Epithelial cell of proximal tubule (primary cell): ENCODE results near the gene MAZ. TPM values are rescaled to one million over a fixed set of nuclear protein-coding genes. Genes with fewer than 3 reads are reported as not detected.

Source experiments
- DNase-seq: peaks from one replicate; pipeline ENCODE4 v3.0.0-alpha.2; 2011; ENCODE audit warnings: low read depth
- H3K4me3 ChIP-seq: 2 replicates; pipeline ENCODE4 v1.5.1; 2011; ENCODE audit warnings: low read depth, mild to moderate bottlenecking, low read length
- CTCF ChIP-seq: conservative IDR thresholded peaks from 2 replicates; pipeline ENCODE4 v1.5.1; 2012; ENCODE audit warnings: low read depth, mild to moderate bottlenecking, low read length
- total RNA-seq: library from RNA; depleted of rRNA; stranded (reverse); fragments of >200 nt; gene quantifications from 2 replicates; pipeline ENCODE4 v1.2.3, GENCODE V29; 2015

Gene MAZ
- total RNA-seq, 1 donor from 2014 or later, result 174 TPM

GRCh38 chr16:29835926-29836325, 29.6 kb downstream of the MAZ start:
- no peak for TF ChIP-seq CTCF
- no peak overlapping the region for H3K4me3 ChIP-seq
- DNase-seq, result no peak

GRCh38 chr16:29836623-29837022, 30.3 kb downstream of the MAZ start:
- H3K4me3 ChIP-seq, result no peak overlapping the region
- DNase-seq, result no peak
- no peak for TF ChIP-seq CTCF

GRCh38 chr16:29837841-29838240, 31.5 kb downstream of the MAZ start:
- TF ChIP-seq CTCF, result no peak
- no peak for DNase-seq

GRCh38 chr16:29839822-29840221, 33.5 kb downstream of the MAZ start:
- TF ChIP-seq CTCF, result no peak
- no peak overlapping the region for H3K4me3 ChIP-seq
- no peak for DNase-seq

More at GRCh38 chr16:29837841-29838240, 31.5 kb downstream of the MAZ start:
- H3K4me3 ChIP-seq, result no peak overlapping the region

- DNase-seq, result no peak
- no peak overlapping the region for H3K4me3 ChIP-seq
- no peak for TF ChIP-seq CTCF
Observed at GRCh38 chr16:29840240-29840639, 33.9 kb downstream of the MAZ start.

GRCh38 chr16:29841631-29842030, 35.3 kb downstream of the MAZ start:
- no peak for TF ChIP-seq CTCF
- DNase-seq, result no peak
- no peak overlapping the region for H3K4me3 ChIP-seq

GRCh38 chr16:29842732-29843346, 36.5 kb downstream of the MAZ start:
- no peak for TF ChIP-seq CTCF
- no peak for DNase-seq
- no peak overlapping the region for H3K4me3 ChIP-seq
